ENCODE results near the gene ZFHX2.

GRCh38 chr14:23571701-23572523, 20.3 kb upstream of the ZFHX2 start:
- TF ChIP-seq, protein P1, sequence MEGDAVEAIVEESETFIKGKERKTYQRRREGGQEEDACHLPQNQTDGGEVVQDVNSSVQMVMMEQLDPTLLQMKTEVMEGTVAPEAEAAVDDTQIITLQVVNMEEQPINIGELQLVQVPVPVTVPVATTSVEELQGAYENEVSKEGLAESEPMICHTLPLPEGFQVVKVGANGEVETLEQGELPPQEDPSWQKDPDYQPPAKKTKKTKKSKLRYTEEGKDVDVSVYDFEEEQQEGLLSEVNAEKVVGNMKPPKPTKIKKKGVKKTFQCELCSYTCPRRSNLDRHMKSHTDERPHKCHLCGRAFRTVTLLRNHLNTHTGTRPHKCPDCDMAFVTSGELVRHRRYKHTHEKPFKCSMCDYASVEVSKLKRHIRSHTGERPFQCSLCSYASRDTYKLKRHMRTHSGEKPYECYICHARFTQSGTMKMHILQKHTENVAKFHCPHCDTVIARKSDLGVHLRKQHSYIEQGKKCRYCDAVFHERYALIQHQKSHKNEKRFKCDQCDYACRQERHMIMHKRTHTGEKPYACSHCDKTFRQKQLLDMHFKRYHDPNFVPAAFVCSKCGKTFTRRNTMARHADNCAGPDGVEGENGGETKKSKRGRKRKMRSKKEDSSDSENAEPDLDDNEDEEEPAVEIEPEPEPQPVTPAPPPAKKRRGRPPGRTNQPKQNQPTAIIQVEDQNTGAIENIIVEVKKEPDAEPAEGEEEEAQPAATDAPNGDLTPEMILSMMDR (IDR thresholded peaks at IDR 0.05), result no peak
- no peak for TF ChIP-seq POLR2A (IDR thresholded peaks at IDR 0.05)
